Measurements from ENCODE around the gene FBXO42. TPM values are rescaled to one million over a fixed set of nuclear protein-coding genes. Genes with fewer than 3 reads are reported as not detected.

Gene FBXO42
- polyA plus RNA-seq, 1 donor = 17.2 TPM

DNA sequence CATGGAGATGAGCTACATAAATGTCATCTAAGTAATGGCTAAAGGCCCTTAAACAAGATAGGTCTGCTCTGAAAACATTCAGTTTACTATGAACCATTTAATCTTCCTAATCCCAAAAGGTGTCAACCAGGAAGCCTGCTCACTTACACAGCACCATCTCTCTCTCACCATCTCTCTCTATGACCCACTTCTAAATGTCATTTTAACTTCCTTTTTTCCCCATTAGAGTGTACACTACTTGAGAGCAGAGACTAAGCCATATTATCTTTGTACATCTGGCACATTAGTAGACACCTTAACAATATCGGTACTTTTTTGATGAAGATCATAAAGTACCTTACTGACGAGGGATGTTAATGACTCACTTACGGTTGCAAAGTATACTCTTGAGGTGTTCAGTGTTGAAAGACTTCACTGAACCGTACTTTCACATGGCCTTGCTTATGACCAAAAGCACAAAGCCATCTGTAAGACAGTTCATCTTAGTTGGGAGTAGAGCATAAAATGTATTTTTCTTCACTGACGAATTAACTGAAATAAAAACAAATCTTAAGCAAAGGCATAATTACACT lies 25.4 kb downstream of the FBXO42 start:
- DNase-seq (ENCODE audit: low read depth) = no peak

DNA sequence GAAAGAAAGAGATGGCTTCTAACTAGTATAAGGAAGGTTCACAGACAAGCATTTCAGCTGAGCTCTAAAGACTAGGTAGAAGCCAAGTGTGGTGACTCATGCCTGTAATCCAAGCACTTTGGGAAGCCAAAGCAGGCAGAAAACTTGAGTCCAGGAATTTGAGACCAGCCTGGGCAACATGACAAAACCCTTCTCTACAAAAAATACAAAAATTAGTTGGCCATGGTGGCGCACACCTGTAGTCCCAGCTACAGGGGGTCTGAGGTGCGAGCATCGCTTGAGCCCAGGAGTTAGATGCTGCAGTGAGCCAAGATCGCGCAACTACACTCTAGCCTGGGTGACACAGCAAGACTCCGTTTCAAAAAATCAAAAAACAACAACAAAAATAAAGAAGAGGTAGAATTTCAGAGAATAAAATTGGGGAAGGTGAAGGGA lies 27.8 kb downstream of the FBXO42 start:
- no peak for DNase-seq (ENCODE audit: low read depth)

DNA sequence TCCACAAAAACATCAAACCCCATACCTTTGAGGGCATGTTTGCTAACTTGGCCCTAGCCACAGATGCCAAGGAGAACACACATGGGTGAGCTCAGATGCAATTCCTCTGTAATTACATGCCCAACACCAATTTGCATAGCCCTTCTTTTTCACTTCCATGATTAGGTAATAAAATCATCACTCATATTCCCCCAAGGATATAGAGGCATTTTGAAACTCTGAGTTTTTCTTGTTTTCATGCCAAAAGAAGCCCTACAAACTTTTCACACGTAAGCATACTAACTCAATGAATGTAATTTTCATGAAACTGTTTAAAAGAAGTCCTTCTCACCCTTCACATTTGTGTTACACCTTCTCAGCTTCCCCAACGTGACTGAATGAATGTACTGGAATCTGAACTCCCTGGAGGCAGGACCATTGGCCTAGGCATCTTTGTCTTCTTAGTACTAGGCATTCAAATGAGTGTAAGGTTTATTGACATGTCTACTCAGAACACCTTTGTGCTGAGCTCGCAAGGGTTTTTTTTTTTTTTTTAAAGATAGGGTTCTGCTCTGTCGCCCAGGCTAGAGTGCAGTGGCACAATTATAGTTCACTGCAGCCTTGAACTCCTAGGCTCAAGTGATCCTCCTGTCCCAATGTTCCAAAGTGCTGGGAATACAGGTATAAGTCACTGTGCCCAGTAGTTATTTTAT lies 31.0 kb downstream of the FBXO42 start:
- DNase-seq (ENCODE audit: low read depth) = no peak

GRCh38 chr1:16318555-16318954 lies 33.7 kb downstream of the FBXO42 start:
- DNase-seq (ENCODE audit: low read depth) = no peak

GRCh38 chr1:16315437-16315836 lies 36.8 kb downstream of the FBXO42 start:
- DNase-seq (ENCODE audit: low read depth) = no peak

DNA sequence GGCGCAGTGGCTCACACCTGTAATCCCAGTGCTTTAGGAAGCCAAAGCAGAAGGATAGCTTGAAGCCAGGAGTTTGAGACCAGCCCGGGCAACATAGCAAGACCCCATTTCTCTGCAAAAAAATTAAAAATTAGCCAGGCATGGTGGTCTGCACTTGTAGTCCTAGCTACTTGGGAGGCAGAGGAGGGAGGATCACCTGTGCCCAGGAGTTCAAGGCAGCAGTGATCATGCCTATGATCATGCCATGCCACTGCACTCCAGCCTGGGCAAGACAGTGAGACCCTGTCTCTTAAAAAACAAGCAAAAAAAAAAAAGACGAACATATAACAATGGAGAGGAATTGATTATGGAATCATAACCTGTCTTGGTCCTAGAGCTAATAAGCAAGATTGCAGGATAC lies 45.1 kb downstream of the FBXO42 start:
- no peak for DNase-seq (ENCODE audit: low read depth)

- no peak for DNase-seq (ENCODE audit: low read depth)
Measured at GRCh38 chr1:16302709-16303627, 49.3 kb downstream of the FBXO42 start.

GRCh38 chr1:16300436-16300835 lies 51.8 kb downstream of the FBXO42 start:
- DNase-seq (ENCODE audit: low read depth) = no peak

DNA sequence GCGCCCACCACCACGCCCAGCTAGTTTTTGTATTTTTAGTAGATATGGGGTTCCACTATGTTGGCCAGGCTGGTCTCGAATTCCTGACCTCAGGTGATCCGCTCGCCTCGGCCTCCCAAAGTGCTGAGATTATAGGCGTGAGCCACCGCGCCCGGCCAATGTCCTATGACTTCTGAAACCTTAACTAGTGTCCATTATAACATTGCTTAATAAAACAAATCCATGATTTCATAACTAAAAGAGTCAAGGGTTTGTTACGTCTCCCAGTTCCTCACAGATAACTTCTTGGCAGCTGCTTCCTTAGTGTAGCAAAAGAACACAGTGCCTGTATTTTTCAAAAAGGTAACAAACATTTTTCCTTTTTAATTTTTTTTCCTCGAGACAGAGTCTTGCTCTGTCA lies 53.6 kb downstream of the FBXO42 start:
- DNase-seq (ENCODE audit: low read depth) = no peak

GRCh38 chr1:16296643-16297042 lies 55.6 kb downstream of the FBXO42 start:
- no peak for DNase-seq (ENCODE audit: low read depth)

DNA sequence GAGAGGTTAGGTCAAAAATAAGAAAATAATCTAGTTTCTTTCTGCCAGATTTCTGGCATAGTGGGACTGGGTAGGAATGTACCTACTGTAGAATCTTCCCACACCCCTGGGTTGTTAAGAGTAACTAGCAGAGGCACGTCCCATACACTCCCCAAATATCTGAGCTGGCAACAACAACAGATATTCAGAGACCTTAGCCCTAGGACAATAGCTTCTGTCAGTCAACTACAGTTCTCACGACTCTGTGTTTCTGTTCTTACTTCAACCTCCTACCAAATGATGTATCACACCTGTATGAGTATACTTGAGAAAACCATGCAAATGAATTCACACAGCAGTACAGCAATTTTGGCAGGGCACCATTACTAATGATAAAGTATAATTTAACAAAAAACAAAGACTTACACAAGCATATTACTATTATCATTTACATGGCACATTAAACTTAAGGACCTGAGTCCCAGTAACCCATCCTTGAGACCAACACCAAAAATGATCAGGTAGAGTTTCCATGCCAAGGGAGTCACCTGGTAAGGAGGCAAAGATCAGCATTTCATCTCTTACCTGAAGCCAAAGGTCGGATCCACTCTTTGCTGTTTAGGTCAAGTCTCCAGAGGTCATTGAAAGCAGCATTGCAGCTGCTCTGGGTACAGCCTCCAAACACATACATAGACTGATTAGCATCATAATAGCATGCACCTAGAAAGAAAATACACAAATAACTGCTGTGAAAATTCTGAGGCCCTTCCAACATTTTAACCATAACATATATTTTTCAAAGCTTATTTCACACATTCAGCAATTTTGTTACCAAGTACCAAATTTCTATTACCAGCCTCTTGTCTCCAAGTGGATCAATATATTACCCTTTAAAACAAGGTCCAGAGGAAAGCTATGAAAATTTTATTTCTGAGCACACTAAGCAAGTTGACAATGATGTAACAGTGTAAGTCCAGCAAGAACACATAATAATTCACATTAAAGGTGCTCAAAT lies 57.8 kb downstream of the FBXO42 start:
- DNase-seq (ENCODE audit: low read depth) = no peak

- no peak for DNase-seq (ENCODE audit: low read depth)
Measured at GRCh38 chr1:16293538-16293937, 58.7 kb downstream of the FBXO42 start.

- no peak for DNase-seq (ENCODE audit: low read depth)
Measured at GRCh38 chr1:16292739-16293138, 59.5 kb downstream of the FBXO42 start.

DNA sequence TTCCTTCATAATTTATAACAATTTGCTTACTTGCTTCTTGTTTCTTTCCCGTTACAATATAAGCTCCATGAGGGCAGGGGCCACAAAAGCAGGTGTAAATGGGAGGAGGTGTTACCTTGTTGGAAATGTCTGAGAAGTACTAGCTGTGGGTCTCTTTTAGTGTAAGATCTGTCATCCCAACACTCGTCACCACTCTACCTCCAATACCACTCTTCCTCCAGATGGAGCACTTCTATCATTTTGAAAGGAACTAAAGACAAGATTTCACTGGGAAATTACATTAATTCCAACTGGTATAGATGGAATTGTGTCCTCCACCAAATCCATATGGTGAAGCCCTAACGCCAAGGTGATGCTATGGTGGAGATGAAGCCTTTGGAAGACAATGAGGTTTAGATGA lies 62.3 kb downstream of the FBXO42 start:
- no peak for DNase-seq (ENCODE audit: low read depth)

- DNase-seq (ENCODE audit: low read depth) = no peak
Measured at GRCh38 chr1:16286122-16286521, 66.2 kb downstream of the FBXO42 start.

DNA sequence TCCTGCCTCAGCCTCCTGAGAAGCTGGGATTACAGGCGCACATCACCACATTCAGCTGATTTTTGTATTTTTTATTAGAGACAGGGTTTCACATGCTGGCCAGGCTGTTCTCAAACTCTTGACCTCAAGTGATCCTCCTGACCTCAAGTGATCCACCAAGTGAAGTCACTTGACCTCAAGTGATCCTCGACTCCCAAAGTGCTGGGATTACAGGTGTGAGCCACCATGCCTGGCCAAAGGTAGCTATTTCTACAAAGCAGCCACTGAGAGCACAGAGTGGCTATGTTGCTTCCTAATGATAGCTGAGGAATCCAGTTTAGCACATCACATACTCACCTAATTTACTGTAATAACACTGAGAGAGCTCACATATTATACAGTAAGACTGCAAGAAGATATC lies 70.5 kb downstream of the FBXO42 start:
- DNase-seq (ENCODE audit: low read depth) = no peak

- no peak for DNase-seq (ENCODE audit: low read depth)
Measured at GRCh38 chr1:16279186-16279585, 73.1 kb downstream of the FBXO42 start.

GRCh38 chr1:16276302-16277030 lies 75.8 kb downstream of the FBXO42 start:
- no peak for DNase-seq (ENCODE audit: low read depth)

DNA sequence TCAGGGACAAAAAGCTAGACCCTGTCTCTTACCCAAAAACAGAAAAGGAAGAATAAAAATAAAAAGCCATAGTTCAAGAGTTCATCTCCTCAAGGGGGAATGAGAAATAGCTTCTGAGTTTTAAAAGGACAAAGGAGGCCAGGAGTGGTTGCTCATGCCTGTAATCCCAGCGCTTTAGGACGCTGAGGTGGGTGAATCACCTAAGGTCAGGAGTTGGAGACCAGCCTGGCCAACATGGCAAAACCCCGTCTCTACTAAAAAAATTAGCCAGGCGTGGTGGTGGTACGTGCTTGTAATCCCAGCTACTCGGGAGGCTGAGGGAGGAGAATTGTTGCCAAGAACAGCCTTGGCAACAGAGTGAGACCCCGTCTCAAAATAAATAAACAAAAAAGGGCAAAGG lies 76.7 kb downstream of the FBXO42 start:
- no peak for DNase-seq (ENCODE audit: low read depth)

GRCh38 chr1:16267690-16268180 lies 84.5 kb downstream of the FBXO42 start:
- no peak for DNase-seq (ENCODE audit: low read depth)
